Calu3 (cell line): ENCODE results near the gene TSPAN4. TPM values are rescaled to one million over a fixed set of nuclear protein-coding genes. Genes with fewer than 3 reads are reported as not detected.

Experiments used
- BruUV-seq: library from RNA; stranded (reverse); fragments of 400-500 nt; replicated peaks from 2 replicates; lab custom pipeline; 2021; lab: Mats Ljungman, UMichigan
- CTCF ChIA-PET: fragments of 300-600 bp; sonication (Branson Sonifier 250); formaldehyde crosslinking; loops from one replicate; lab custom pipeline; 2022; ENCODE audit warnings: antibody characterized with exemption; lab: Charles Lee
- DNase-seq: peaks from one replicate; pipeline ENCODE4 v3.0.0; 2022
- H3K27ac Mint-ChIP-seq: one replicate; pipeline ENCODE4 v1.8.0; 2022; ENCODE audit warnings: mixed read lengths; ENCODE audit not compliant: unreplicated experiment
- H3K27me3 Mint-ChIP-seq: one replicate; pipeline ENCODE4 v1.8.0; 2022; ENCODE audit warnings: mixed read lengths; ENCODE audit not compliant: unreplicated experiment
- H3K36me3 Mint-ChIP-seq: one replicate; pipeline ENCODE4 v1.8.0; 2022; ENCODE audit warnings: mild to moderate bottlenecking, moderate library complexity, mixed read lengths; ENCODE audit not compliant: insufficient read depth, unreplicated experiment
- H3K4me1 Mint-ChIP-seq: one replicate; pipeline ENCODE4 v1.8.0; 2022; ENCODE audit warnings: mild to moderate bottlenecking, low read depth, mixed read lengths; ENCODE audit not compliant: unreplicated experiment
- H3K4me3 Mint-ChIP-seq: one replicate; pipeline ENCODE4 v1.8.0; 2022; ENCODE audit warnings: mild to moderate bottlenecking, low read depth, moderate library complexity, mixed read lengths; ENCODE audit not compliant: unreplicated experiment
- H3K9me3 Mint-ChIP-seq: one replicate; pipeline ENCODE4 v1.8.0; 2022; ENCODE audit warnings: low read depth, mixed read lengths; ENCODE audit not compliant: unreplicated experiment
- CTCF ChIP-seq: fragments of 200-600 bp; IDR thresholded peaks from one replicate; pipeline ENCODE4 v1.8.0; 2022; ENCODE audit warnings: antibody characterized with exemption; ENCODE audit not compliant: unreplicated experiment
- intact Hi-C: fragments of 100-400 bp; cut with micrococcal nuclease; formaldehyde crosslinking; loops from one replicate; pipeline ENCODE4 v1.10.0; 2022; ENCODE audit not compliant: unreplicated experiment
- total RNA-seq: library from RNA; stranded (reverse); gene quantifications from 2 replicates; pipeline ENCODE4 v1.2.3, GENCODE V29; 2022

TSPAN4 gene
- total RNA-seq, 1 experiment from 2014 or later = 36.3 TPM

- TF ChIP-seq CTCF = peak; percentile 45
- CTCF ChIA-PET = interaction anchor here (1.0 kb wide), 1 partner anchor 14 kb away, joined by 6 read pairs; no protein-coding TSS in a partner anchor
- Mint-ChIP-seq H3K27me3 (no peaks in the 10 kb centered on the region), H3K27ac (peak overlapping the region; percentile 43), H3K4me3 (peak overlapping the region; percentile 30), H3K36me3 (peaks cover 98% of the 10 kb centered on the region), H3K9me3 (no peaks in the 10 kb centered on the region), H3K4me1 (peaks cover 21% of the 10 kb centered on the region)
- TSS peak; percentile 10 for BruUV-seq
- intact Hi-C loops = no loop called here
- no peak for DNase-seq
Observed at GRCh38 chr11:838441-839279, 4.0 kb upstream of the TSPAN4 start.

GRCh38 chr11:839280-839623 is 3.4 kb upstream of the TSPAN4 start:
- intact Hi-C loops = no loop called here
- no peak for DNase-seq
- Mint-ChIP-seq H3K4me3 (no peak overlapping the region), H3K4me1 (peaks cover 23% of the 10 kb centered on the region), H3K27me3 (no peaks in the 10 kb centered on the region), H3K9me3 (no peaks in the 10 kb centered on the region), H3K27ac (peak overlapping the region; percentile 43), H3K36me3 (peaks cover 96% of the 10 kb centered on the region)
- BruUV-seq = no TSS peak
- CTCF ChIA-PET = no interaction called here
- no peak for TF ChIP-seq CTCF

- no TSS peak for BruUV-seq
- no peak for DNase-seq
- CTCF ChIA-PET = interaction anchor here (0.6 kb wide), 1 partner anchor 714 kb away, joined by 6 read pairs; no protein-coding TSS in a partner anchor
- Mint-ChIP-seq H3K9me3 (no peaks in the 10 kb centered on the region), H3K27ac (peak overlapping the region; percentile 68), H3K27me3 (no peaks in the 10 kb centered on the region), H3K4me1 (peaks cover 23% of the 10 kb centered on the region), H3K4me3 (peak overlapping the region; percentile 77), H3K36me3 (peaks cover 92% of the 10 kb centered on the region)
- TF ChIP-seq CTCF = no peak
- intact Hi-C loops = no loop called here
Observed at GRCh38 chr11:839875-840617, 2.6 kb upstream of the TSPAN4 start.

GRCh38 chr11:841981-842369 is 677 bp upstream of the TSPAN4 start:
- H3K27me3 Mint-ChIP-seq = no peaks in the 10 kb centered on the region
- H3K4me1 Mint-ChIP-seq = peaks cover 23% of the 10 kb centered on the region
- intact Hi-C loops = no loop called here
- no peak for DNase-seq
- H3K9me3 Mint-ChIP-seq = no peaks in the 10 kb centered on the region
- CTCF ChIA-PET = interaction anchor here (3.0 kb wide), 1 partner anchor 8 kb away, joined by 8 read pairs; no protein-coding TSS in a partner anchor
- no peak for TF ChIP-seq CTCF
- peaks cover 74% of the 10 kb centered on the region for H3K36me3 Mint-ChIP-seq
- TSS peak; percentile 77 for BruUV-seq
- peak overlapping the region; percentile 77 for H3K4me3 Mint-ChIP-seq
- peak overlapping the region; percentile 68 for H3K27ac Mint-ChIP-seq
